Measurements from ENCODE around the gene NHLRC1. TPM values are rescaled to one million over a fixed set of nuclear protein-coding genes. Genes with fewer than 3 reads are reported as not detected.

The NHLRC1 gene
- total RNA-seq (2013) = 2.0 TPM
- polyA plus RNA-seq (1 to 10 TPM in 2 of 3 donors, under 1 TPM in 1; 0.75 to 3.1 (median 1.4) TPM), polyA minus RNA-seq (2.2 and 4.1 TPM in 2 replicates), total RNA-seq (0.35 to 4.0 (median 1.3) reads per million in 11 experiments)

GRCh38 chr6:18122128-18123093, at the start of gene NHLRC1:
Gene NHLRC1, minus strand, starts transcription at chr6:18122677. Its CDS starts 71 bp downstream, at chr6:18122606.
- Histone ChIP-seq H4K20me1 (ENCODE audit: insufficient read depth, low read length) (no peaks in the 10 kb centered on the region), H3K9ac (ENCODE audit: insufficient read depth, low read length, poor library complexity, severe bottlenecking) (peak within 1 kb of the TSS; percentile 60), H3K4me2 (replicated peaks; ENCODE audit: extremely low read depth, low read length, poor library complexity, severe bottlenecking) (peak within 1 kb of the TSS; percentile 72), H3K4me1 (ENCODE audit: control insufficient read depth in 1 of 2, insufficient read depth in 2 of 2, low read length in 2 of 2) (peaks cover 10 to 18% of the 10 kb centered on the region in 2 donors), H3K36me3 (replicated peaks in 1 of 2; ENCODE audit: control insufficient read depth in 1 of 2, insufficient read depth in 2 of 2, low read length in 2 of 2) (no peaks in the 10 kb centered on the region), H3K9me3 (replicated peaks in 1 of 2; ENCODE audit: control insufficient read depth in 1 of 2, insufficient read depth in 1 of 2, low read length in 2 of 2) (no peaks in the 10 kb centered on the region), H3K79me2 (ENCODE audit: insufficient read depth, low read length) (no peaks in the 10 kb centered on the region), H3K4me3 (replicated peaks in 1 of 3; ENCODE audit: low read depth in 2 of 3, low read length in 3 of 3) (peak within 1 kb of the TSS; percentile 26 to 69 (median 26)), H2AFZ (ENCODE audit: insufficient read depth, low read depth, low read length, poor library complexity, severe bottlenecking) (peak within 1 kb of the TSS; percentile 97), H3K27me3 (ENCODE audit: control insufficient read depth in 2 of 2, insufficient read depth in 2 of 2, low read length in 2 of 2) (no peaks in the 10 kb centered on the region), H3K27ac (ENCODE audit: low read depth in 1 of 2, low read length in 2 of 2) (peak within 1 kb of the TSS in 1 of 2 donors; percentile 74)
- DNase-seq = peak; percentile 89 to 95 (median 92)
- intact Hi-C loops (cut with micrococcal nuclease) = loop anchor here (5.0 to 10.0 kb wide), 4 partner anchors 128 to 968 kb away; partner anchors contain the start of gene KIF13A (in 1 of the 2)
- Mint-ChIP-seq H3K4me3 (peak within 1 kb of the TSS; percentile 68 to 81), H3K36me3 (no peaks in the 10 kb centered on the region), H3K27ac (peak within 1 kb of the TSS; percentile 62 to 89 (median 77)), H3K9me3 (no peaks in the 10 kb centered on the region), H3K27me3 (ENCODE audit: low read depth in 3 of 3) (peaks cover 0 to 3% (median 2%) of the 10 kb centered on the region in 3 donors), H3K4me1 (peaks cover 13% of the 10 kb centered on the region)
- 18% methylated on average over 75 of the region's 82 CpGs for WGBS (ENCODE audit: insufficient coverage)
- TF ChIP-seq, protein P1, sequence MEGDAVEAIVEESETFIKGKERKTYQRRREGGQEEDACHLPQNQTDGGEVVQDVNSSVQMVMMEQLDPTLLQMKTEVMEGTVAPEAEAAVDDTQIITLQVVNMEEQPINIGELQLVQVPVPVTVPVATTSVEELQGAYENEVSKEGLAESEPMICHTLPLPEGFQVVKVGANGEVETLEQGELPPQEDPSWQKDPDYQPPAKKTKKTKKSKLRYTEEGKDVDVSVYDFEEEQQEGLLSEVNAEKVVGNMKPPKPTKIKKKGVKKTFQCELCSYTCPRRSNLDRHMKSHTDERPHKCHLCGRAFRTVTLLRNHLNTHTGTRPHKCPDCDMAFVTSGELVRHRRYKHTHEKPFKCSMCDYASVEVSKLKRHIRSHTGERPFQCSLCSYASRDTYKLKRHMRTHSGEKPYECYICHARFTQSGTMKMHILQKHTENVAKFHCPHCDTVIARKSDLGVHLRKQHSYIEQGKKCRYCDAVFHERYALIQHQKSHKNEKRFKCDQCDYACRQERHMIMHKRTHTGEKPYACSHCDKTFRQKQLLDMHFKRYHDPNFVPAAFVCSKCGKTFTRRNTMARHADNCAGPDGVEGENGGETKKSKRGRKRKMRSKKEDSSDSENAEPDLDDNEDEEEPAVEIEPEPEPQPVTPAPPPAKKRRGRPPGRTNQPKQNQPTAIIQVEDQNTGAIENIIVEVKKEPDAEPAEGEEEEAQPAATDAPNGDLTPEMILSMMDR (IDR thresholded peaks at IDR 0.05) = peak; percentile 90

DNA sequence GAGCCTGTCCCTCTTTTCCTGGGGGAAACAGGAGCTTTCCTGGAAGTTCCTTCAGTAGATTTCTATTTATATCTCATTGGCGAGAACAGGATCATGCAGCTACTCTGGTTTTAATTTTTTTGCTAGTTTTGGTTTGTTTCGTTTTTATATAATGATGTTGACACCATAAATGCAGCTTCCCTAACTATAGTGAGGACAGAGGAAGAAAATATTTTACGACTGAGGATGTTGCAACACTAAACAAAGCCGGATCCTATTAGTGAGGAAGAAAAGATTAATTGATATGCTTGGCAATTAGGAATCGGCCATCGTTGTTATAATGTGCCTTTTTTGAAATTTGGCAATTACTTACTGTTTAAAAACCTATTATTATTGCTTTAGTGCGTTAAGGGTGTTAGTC, 49.4 kb upstream of the NHLRC1 start:
- Histone ChIP-seq H3K4me3 (replicated peaks in 1 of 3; ENCODE audit: low read depth in 2 of 3, low read length in 3 of 3) (peak overlapping the region; percentile 1 to 65 (median 46)), H3K4me1 (ENCODE audit: control insufficient read depth in 1 of 2, insufficient read depth in 2 of 2, low read length in 2 of 2) (peaks cover 39 to 60% of the 10 kb centered on the region in 2 donors), H3K9ac (ENCODE audit: insufficient read depth, low read length, poor library complexity, severe bottlenecking) (peak overlapping the region; percentile 43), H3K27me3 (ENCODE audit: control insufficient read depth in 2 of 2, insufficient read depth in 2 of 2, low read length in 2 of 2) (no peaks in the 10 kb centered on the region), H4K20me1 (ENCODE audit: insufficient read depth, low read length) (no peaks in the 10 kb centered on the region), H2AFZ (ENCODE audit: insufficient read depth, low read depth, low read length, poor library complexity, severe bottlenecking) (no peak overlapping the region), H3K4me2 (replicated peaks; ENCODE audit: extremely low read depth, low read length, poor library complexity, severe bottlenecking) (peak overlapping the region; percentile 70), H3K79me2 (ENCODE audit: insufficient read depth, low read length) (peaks cover 85% of the 10 kb centered on the region), H3K27ac (ENCODE audit: low read depth in 1 of 2, low read length in 2 of 2) (peak overlapping the region; percentile 49 to 90), H3K36me3 (replicated peaks in 1 of 2; ENCODE audit: control insufficient read depth in 1 of 2, insufficient read depth in 2 of 2, low read length in 2 of 2) (peaks cover 34 to 57% of the 10 kb centered on the region in 2 donors), H3K9me3 (replicated peaks in 1 of 2; ENCODE audit: control insufficient read depth in 1 of 2, insufficient read depth in 1 of 2, low read length in 2 of 2) (no peaks in the 10 kb centered on the region)
- Mint-ChIP-seq H3K36me3 (peaks cover 56 to 76% of the 10 kb centered on the region in 2 donors), H3K27me3 (ENCODE audit: low read depth in 3 of 3) (no peaks in the 10 kb centered on the region), H3K4me1 (peaks cover 45% of the 10 kb centered on the region), H3K27ac (peak overlapping the region; percentile 88 to 97 (median 95)), H3K4me3 (peak overlapping the region; percentile 44 to 72), H3K9me3 (peaks cover 0 to 2% (median 0%) of the 10 kb centered on the region in 7 donors)
- no CpG with 5 or more reads among the region's 7 CpGs for WGBS (ENCODE audit: insufficient coverage)
- intact Hi-C loops (cut with micrococcal nuclease) = no loop called here
- TF ChIP-seq, protein P1 (IDR thresholded peaks at IDR 0.05) = no peak
- DNase-seq = peak; percentile 57 to 78 (median 58)
